Lower lobe of right lung (tissue), 2 donors: Measurements from ENCODE around the gene KMT2B. TPM values are rescaled to one million over a fixed set of nuclear protein-coding genes. Genes with fewer than 3 reads are reported as not detected.

Source experiments
- ATAC-seq, 2 donors: fragments of 200-7000 bp; cut with Tn5 transposase; one replicate each; pipeline ENCODE4 v1.9.1; 2020 to 2022; ENCODE audit warnings: mild to moderate bottlenecking in 2 of 2, moderate library complexity in 2 of 2
- DNase-seq: peaks from one replicate; pipeline ENCODE4 v3.0.0-alpha.2; 2020
- H3K27ac ChIP-seq: fragments of 200-600 bp; one replicate; pipeline ENCODE4 v1.8.0; 2022
- H3K27me3 ChIP-seq: fragments of 200-600 bp; one replicate; pipeline ENCODE4 v1.8.0; 2022; ENCODE audit warnings: low read depth
- H3K36me3 ChIP-seq: fragments of 200-600 bp; one replicate; pipeline ENCODE4 v1.8.0; 2022; ENCODE audit warnings: mild to moderate bottlenecking
- H3K4me1 ChIP-seq: fragments of 200-600 bp; one replicate; pipeline ENCODE4 v1.8.0; 2022
- H3K4me3 ChIP-seq: fragments of 200-600 bp; one replicate; pipeline ENCODE4 v1.8.0; 2022; ENCODE audit warnings: mild to moderate bottlenecking
- H3K9me3 ChIP-seq: fragments of 200-600 bp; one replicate; pipeline ENCODE4 v1.8.0; 2022
- CTCF ChIP-seq: fragments of 200-600 bp; IDR thresholded peaks from one replicate; pipeline ENCODE4 v1.8.0; 2022; ENCODE audit warnings: antibody characterized with exemption, mild to moderate bottlenecking
- intact Hi-C: fragments of 100-400 bp; cut with DNase I; formaldehyde crosslinking; loops from one replicate; pipeline ENCODE4 v1.11.0; 2022
- total RNA-seq: library from RNA; stranded (reverse); fragmentation: NEBNext Ultra II Directional; extraction: Animal tissue kit (Norgen Biotek cat#: 25700); gene quantifications from one replicate; pipeline ENCODE4 v1.2.1, GENCODE V29; 2021
- donor health status: DM: no; HTN: yes; CAD: no; lungs with severe emphysema.

KMT2B gene
- total RNA-seq, 1 donor from 2014 or later, result 37.2 TPM

GRCh38 chr19:35781650-35782049 lies 63.8 kb downstream of the KMT2B start:
- TF ChIP-seq CTCF, result no peak
- Histone ChIP-seq H3K4me1 (peaks cover under 1% of the 10 kb centered on the region), H3K27me3 (no peaks in the 10 kb centered on the region), H3K27ac (no peak overlapping the region), H3K4me3 (no peak overlapping the region), H3K36me3 (peaks cover 13% of the 10 kb centered on the region), H3K9me3 (no peaks in the 10 kb centered on the region)
- DNase-seq, result no peak
- no peak for ATAC-seq
- intact Hi-C loops, result no loop called here

GRCh38 chr19:35782589-35782988 lies 64.8 kb downstream of the KMT2B start:
- no peak overlapping the region for H3K27ac ChIP-seq
- ATAC-seq, result no peak
- H3K36me3 ChIP-seq, result peaks cover 13% of the 10 kb centered on the region
- no peak overlapping the region for H3K4me3 ChIP-seq
- TF ChIP-seq CTCF, result no peak
- intact Hi-C loops, result no loop called here
- H3K9me3 ChIP-seq, result no peaks in the 10 kb centered on the region
- H3K4me1 ChIP-seq, result no peaks in the 10 kb centered on the region
- no peaks in the 10 kb centered on the region for H3K27me3 ChIP-seq
- DNase-seq, result no peak

- no peak overlapping the region for H3K4me3 ChIP-seq
- H3K27me3 ChIP-seq, result no peaks in the 10 kb centered on the region
- DNase-seq (no peak), ATAC-seq (no peak)
- no peaks in the 10 kb centered on the region for H3K4me1 ChIP-seq
- H3K27ac ChIP-seq, result no peak overlapping the region
- TF ChIP-seq CTCF, result no peak
- H3K36me3 ChIP-seq, result peaks cover 13% of the 10 kb centered on the region
- intact Hi-C loops, result no loop called here
- H3K9me3 ChIP-seq, result no peaks in the 10 kb centered on the region
Measured at GRCh38 chr19:35783469-35784434, 65.9 kb downstream of the KMT2B start.

GRCh38 chr19:35784503-35785338 lies 66.9 kb downstream of the KMT2B start:
- Histone ChIP-seq H3K27me3 (no peaks in the 10 kb centered on the region), H3K9me3 (no peaks in the 10 kb centered on the region), H3K4me3 (no peak overlapping the region), H3K36me3 (peaks cover 13% of the 10 kb centered on the region), H3K27ac (no peak overlapping the region), H3K4me1 (no peaks in the 10 kb centered on the region)
- ATAC-seq (no peak), DNase-seq (no peak)
- intact Hi-C loops, result no loop called here
- no peak for TF ChIP-seq CTCF

- Histone ChIP-seq H3K9me3 (no peaks in the 10 kb centered on the region), H3K36me3 (peaks cover 11% of the 10 kb centered on the region), H3K4me1 (no peaks in the 10 kb centered on the region), H3K4me3 (no peak overlapping the region), H3K27me3 (peaks cover 3% of the 10 kb centered on the region), H3K27ac (no peak overlapping the region)
- intact Hi-C loops, result no loop called here
- ATAC-seq (no peak), DNase-seq (no peak)
- TF ChIP-seq CTCF, result no peak
Measured at GRCh38 chr19:35785339-35785627, 67.5 kb downstream of the KMT2B start.
